GM20000 (cell line): Measurements from ENCODE around the gene SLC9C2.

Experiments used
- DNase-seq: peaks from one replicate; pipeline ENCODE4 v3.0.0; 2012; ENCODE audit warnings: low spot score
- TF ChIP-seq, protein P1 (sequence below): IDR thresholded peaks from 2 replicates; pipeline ENCODE4 v1.5.1; 2012; ENCODE audit warnings: mild to moderate bottlenecking, control low read depth; ENCODE audit errors: extremely low read depth, missing control alignments

Gene SLC9C2

DNA sequence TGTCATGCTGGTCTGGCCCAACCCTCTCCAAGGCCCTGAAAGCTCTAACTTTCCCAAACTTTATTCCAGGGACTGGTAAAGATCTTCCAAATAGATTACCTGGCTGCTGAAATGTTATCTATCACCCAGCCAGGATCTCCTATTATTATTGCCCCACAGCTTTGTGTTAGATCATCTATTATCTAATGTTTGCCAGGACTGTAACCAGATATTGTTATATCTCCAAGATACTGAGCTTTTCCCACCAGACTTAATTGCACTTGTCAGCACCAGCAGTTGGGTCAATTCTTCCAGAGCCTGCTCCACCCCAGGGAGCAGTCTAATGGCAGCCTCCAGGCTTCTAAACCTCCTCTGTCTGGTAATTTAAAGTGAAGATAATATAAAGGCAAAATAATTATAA lies 66.6 kb downstream of the SLC9C2 start:
- TF ChIP-seq, protein P1, sequence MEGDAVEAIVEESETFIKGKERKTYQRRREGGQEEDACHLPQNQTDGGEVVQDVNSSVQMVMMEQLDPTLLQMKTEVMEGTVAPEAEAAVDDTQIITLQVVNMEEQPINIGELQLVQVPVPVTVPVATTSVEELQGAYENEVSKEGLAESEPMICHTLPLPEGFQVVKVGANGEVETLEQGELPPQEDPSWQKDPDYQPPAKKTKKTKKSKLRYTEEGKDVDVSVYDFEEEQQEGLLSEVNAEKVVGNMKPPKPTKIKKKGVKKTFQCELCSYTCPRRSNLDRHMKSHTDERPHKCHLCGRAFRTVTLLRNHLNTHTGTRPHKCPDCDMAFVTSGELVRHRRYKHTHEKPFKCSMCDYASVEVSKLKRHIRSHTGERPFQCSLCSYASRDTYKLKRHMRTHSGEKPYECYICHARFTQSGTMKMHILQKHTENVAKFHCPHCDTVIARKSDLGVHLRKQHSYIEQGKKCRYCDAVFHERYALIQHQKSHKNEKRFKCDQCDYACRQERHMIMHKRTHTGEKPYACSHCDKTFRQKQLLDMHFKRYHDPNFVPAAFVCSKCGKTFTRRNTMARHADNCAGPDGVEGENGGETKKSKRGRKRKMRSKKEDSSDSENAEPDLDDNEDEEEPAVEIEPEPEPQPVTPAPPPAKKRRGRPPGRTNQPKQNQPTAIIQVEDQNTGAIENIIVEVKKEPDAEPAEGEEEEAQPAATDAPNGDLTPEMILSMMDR = no peak
- DNase-seq = no peak

DNA sequence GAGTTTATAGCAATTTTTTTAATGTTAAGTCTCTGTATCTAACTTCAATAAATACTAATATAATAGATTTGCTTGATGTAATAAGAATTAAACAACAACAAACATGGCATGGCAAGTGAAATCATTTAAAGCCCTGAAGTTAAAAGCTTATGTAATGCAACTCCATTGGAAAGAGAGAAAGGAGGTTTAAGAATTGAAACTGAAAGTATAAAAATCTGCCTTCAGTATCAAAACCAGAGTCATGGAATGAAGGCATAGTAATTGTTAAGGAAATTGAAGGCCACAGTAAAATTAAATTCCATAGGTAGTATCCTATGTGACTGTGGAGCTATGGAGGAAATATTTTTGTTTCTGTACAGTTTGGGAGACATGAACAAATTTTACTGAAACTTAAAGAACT lies 70.6 kb downstream of the SLC9C2 start:
- TF ChIP-seq, protein P1 = no peak
- DNase-seq = no peak

DNA sequence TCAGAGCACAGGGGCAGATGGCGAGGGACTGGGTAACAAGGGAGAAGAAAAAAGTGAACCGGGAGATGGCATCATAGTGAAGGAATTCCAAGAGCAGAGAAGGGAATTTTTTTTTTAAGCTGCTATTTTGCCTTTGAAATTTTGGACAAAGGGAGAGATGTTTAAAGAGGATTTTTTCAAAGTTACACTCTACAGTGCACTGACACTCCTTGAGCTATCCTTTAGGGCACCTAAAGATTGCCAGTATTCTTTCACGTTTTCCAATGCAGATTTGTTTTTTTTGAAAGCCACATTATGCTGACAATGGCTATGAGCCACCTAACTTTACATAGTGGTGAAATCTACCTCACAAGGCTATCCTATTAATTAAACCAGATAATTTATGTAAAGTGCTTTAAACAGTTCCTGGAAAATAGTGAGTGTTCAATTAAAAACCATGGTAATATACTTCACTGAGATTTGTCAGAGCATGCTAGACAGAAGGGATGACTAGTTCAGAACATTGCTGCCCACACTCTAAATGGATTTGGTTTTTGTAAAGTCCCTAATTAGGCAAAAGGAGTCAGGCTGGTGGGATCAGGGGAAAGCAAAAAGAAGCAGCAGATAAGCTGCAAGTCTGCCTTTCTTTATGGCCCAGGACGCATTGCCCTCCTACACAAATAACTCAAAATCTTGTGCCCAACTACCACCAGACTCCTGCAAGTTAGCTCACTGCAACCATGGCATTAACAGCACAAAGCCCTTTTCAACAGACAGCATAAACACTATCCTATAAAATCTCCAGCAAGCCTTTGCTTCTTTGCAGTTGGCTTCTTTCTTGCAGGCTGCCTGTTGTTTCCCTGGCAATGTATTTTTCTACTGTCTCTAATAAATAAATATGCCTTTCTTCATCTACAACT lies 71.8 kb downstream of the SLC9C2 start:
- DNase-seq = no peak
- TF ChIP-seq, protein P1 = no peak

DNA sequence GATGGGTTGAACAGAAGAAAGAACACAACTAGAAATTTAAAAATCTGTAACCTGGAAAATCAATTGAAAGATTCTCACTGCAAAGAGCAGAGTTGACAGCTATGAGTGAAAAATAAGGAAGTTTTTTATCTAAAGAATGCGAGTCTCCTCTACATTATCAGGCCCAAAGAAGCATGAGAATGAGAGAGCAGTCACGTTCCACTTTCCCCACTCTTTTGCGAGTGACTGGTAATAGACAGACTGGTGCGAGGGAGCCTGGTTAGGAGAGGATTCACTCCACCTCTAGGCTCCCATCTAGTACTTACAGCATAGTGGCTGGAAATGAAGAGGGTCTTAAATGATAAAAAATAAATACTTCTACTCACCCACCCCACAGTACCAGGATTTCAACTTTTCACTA lies 73.8 kb downstream of the SLC9C2 start:
- DNase-seq = no peak
- TF ChIP-seq, protein P1 = no peak

DNA sequence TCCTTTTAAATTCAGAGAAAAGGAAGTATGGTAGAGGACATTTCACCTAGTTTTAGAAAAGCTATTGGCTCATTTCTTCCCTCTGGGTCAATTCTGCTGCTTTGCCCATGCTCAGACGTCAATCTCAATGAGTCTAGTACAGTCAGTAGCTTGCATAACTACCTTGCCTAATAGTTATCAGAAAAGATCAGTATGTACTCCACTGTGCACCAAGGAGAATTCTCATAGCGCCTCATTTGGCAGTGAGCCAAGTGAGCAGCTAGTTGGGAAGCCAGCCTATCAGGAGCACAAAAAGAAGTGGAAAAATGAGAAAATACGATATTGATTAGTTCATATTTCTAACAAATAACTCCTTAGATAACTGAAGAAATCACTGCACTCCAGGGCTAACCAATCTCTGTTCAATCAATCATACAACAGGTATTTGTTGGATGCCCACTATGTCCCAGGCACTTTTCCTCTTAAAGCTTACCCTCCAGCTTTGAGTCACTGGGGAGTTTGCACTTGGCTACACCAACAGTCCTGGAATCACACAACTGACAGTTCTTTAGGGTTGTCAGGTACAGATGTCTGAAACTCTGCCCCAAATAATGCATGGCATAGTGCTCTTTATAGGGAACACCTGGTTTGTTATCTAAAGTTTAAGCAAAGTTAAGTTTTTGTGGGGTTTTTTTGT lies 75.6 kb downstream of the SLC9C2 start:
- DNase-seq = no peak
- TF ChIP-seq, protein P1 = no peak

DNA sequence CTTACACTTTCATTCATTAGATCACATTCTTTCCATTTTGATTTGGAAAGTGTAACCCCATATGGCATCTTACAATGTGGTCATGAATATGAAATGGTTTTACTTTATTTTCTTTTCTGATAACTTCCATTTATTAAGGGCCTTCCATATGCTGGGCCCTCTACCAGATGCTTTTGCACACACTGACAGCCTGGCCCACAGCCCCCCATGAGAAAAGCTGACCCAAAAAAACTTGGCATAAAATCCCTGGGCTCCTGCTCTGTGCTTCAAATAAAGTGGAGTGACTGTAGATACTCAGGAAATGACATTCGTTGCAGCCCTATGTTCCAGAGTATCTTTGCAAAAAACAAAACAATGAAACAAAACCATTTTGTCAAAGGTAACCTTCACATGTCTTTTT lies 76.9 kb downstream of the SLC9C2 start:
- no peak for DNase-seq
- TF ChIP-seq, protein P1 = no peak

DNA sequence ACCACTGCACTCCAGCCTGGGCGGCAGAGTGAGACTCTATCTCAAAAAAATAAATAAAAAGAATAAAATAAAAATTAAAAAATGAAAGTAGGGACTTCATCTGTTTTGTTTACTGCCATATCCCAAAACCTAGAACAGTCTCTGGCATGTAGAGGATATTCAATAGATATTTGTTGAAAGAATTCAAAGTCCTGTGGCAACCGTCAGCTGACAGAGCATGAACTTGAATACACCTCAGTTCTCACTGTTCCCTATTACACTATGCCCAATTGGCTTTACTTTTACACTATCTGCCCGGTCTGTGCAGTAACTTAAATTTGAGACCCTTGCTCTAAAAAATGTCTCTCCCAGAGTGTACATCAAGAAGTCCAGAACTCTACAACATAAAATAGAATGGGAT lies 79.5 kb downstream of the SLC9C2 start:
- TF ChIP-seq, protein P1 = no peak
- DNase-seq = no peak
